Endothelial cell of umbilical vein (primary cell): ENCODE data around the gene ZNHIT3. TPM values are rescaled to one million over a fixed set of nuclear protein-coding genes. Genes with fewer than 3 reads are reported as not detected.
"Not testable (repeated sequence)": the region's sequence is repeated elsewhere in the genome, so short reads cannot be mapped to it uniquely, and the experiment has no call there.

Experiments used
- BruUV-seq: library from RNA; stranded (reverse); fragments of 400-500 nt; replicated peaks from 2 replicates; lab custom pipeline; 2021; lab: Mats Ljungman, UMichigan
- CTCF ChIA-PET: fragments of 300-600, 350-600 bp; sonication (Branson Sonifier 250); formaldehyde crosslinking; loops from one replicate; lab custom pipeline; 2021; ENCODE audit warnings: antibody characterized with exemption, inconsistent platforms; lab: Charles Lee
- POLR2A ChIA-PET: fragments of 300-600, 350-600 bp; sonication (Branson Sonifier 250); formaldehyde crosslinking; loops from one replicate; lab custom pipeline; 2021; ENCODE audit warnings: antibody characterized with exemption, inconsistent platforms; lab: Charles Lee
- DNase-seq: peaks from one replicate; pipeline ENCODE4 v3.0.0-alpha.2; 2011; ENCODE audit warnings: low read depth, low spot score
- FAIRE-seq: peaks from 2 replicates; lab custom pipeline; 2011; peaks lifted over from hg19 to GRCh38; lab: Jason Lieb, UNC
- H2AFZ ChIP-seq: 2 replicates; pipeline ENCODE4 v1.6.0; 2012; ENCODE audit warnings: low read depth, low read length, control low read depth, inconsistent platforms
- H3K27ac ChIP-seq: 2 replicates; pipeline ENCODE4 v1.5.1; 2011; ENCODE audit warnings: low read depth, mild to moderate bottlenecking, control low read depth, low read length, moderate library complexity; ENCODE audit not compliant: insufficient read depth
- H3K27me3 ChIP-seq, 2 experiments: 2 replicates each; pipeline versions ENCODE4 v1.6.0 to v1.6.1; 2011; ENCODE audit warnings: low read length in 2 of 2, mixed read lengths in 1 of 2; ENCODE audit not compliant: control insufficient read depth in 2 of 2, insufficient read depth in 2 of 2
- H3K36me3 ChIP-seq, 2 experiments: 2 replicates in 1 of 2; 3 replicates in 1 of 2; pipeline ENCODE4 v1.5.1; 2011; ENCODE audit warnings: low read length in 2 of 2, mild to moderate bottlenecking in 1 of 2, moderate library complexity in 1 of 2; ENCODE audit not compliant: control insufficient read depth in 2 of 2, insufficient read depth in 2 of 2; ENCODE audit errors: extremely low read depth in 1 of 2
- H3K4me1 ChIP-seq: 3 replicates; pipeline ENCODE4 v1.5.1; 2011; ENCODE audit warnings: mild to moderate bottlenecking, low read length; ENCODE audit not compliant: control insufficient read depth, insufficient read depth; ENCODE audit errors: extremely low read depth
- H3K4me2 ChIP-seq: 2 replicates; pipeline ENCODE4 v1.6.1; 2011; ENCODE audit warnings: low read length, control low read depth, mixed read lengths; ENCODE audit not compliant: insufficient read depth
- H3K4me3 ChIP-seq, 3 experiments: fragments of 200-600 bp in 1 of 3; sonication (generic), shearing (Covaris generic) in 1 of 3; replicated peaks in 1 of 3; 2 replicates each; pipeline ENCODE4 v1.5.1; 2011 to 2016; ENCODE audit warnings: control low read depth in 3 of 3, low read length in 3 of 3, mild to moderate bottlenecking in 2 of 3, inconsistent platforms in 1 of 3, low read depth in 1 of 3, moderate library complexity in 1 of 3; ENCODE audit not compliant: insufficient read depth in 1 of 3
- H3K79me2 ChIP-seq: 2 replicates; pipeline ENCODE4 v1.6.0; 2012; ENCODE audit warnings: low read length, inconsistent platforms; ENCODE audit not compliant: control insufficient read depth, insufficient read depth
- H3K9ac ChIP-seq: replicated peaks from 2 replicates; pipeline ENCODE3; 2011; ENCODE audit warnings: low read length, control low read depth; ENCODE audit not compliant: insufficient read depth; ENCODE audit errors: extremely low read depth
- H3K9me1 ChIP-seq: replicated peaks from 3 replicates; pipeline ENCODE4 v1.6.0; 2011; ENCODE audit warnings: mild to moderate bottlenecking, low read length; ENCODE audit not compliant: control insufficient read depth, insufficient read depth; ENCODE audit errors: extremely low read depth
- H3K9me3 ChIP-seq: replicated peaks from 2 replicates; pipeline ENCODE4 v1.5.1; 2012; ENCODE audit warnings: low read length, inconsistent platforms; ENCODE audit not compliant: control insufficient read depth, insufficient read depth
- H4K20me1 ChIP-seq: replicated peaks from 2 replicates; pipeline ENCODE3; 2011; ENCODE audit warnings: mild to moderate bottlenecking, low read length; ENCODE audit not compliant: control insufficient read depth, insufficient read depth; ENCODE audit errors: extremely low read depth
- CTCF ChIP-seq, 2 donors: IDR thresholded peaks; 1 replicate in 1 of 2; 2 replicates in 1 of 2; pipeline ENCODE4 v1.5.1; 2011; ENCODE audit warnings: low read length in 2 of 2, mild to moderate bottlenecking in 2 of 2, moderate library complexity in 2 of 2, control low read depth in 1 of 2, inconsistent platforms in 1 of 2, low read depth in 1 of 2; ENCODE audit not compliant: insufficient read depth in 1 of 2; ENCODE audit errors: extremely low read depth in 1 of 2
- EZH2 ChIP-seq: IDR thresholded peaks from 2 replicates; pipeline ENCODE4 v1.6.1; 2012; ENCODE audit warnings: borderline replicate concordance, low read depth, mild to moderate bottlenecking, moderate library complexity, low read length, inconsistent platforms; ENCODE audit not compliant: severe bottlenecking
- FOS ChIP-seq: IDR thresholded peaks from 2 replicates; pipeline ENCODE4 v1.6.1; 2011; ENCODE audit warnings: mild to moderate bottlenecking, low read length, moderate library complexity, borderline replicate concordance; ENCODE audit not compliant: insufficient read depth
- GATA2 ChIP-seq: IDR thresholded peaks from 2 replicates; pipeline ENCODE4 v1.7.0; 2011; ENCODE audit warnings: low read depth, mild to moderate bottlenecking, moderate library complexity, mixed read lengths, low read length; ENCODE audit not compliant: insufficient read length, insufficient read depth
- JUN ChIP-seq: IDR thresholded peaks from 2 replicates; pipeline ENCODE4 v1.6.1; 2011; ENCODE audit warnings: borderline replicate concordance, low read depth; ENCODE audit not compliant: insufficient read length, insufficient read depth
- MAX ChIP-seq: IDR thresholded peaks from 2 replicates; pipeline ENCODE4 v1.6.1; 2011; ENCODE audit not compliant: insufficient read depth, insufficient read length
- MYC ChIP-seq: IDR thresholded peaks from one replicate; pipeline ENCODE4 v1.6.1; 2011; ENCODE audit warnings: mild to moderate bottlenecking, low read depth, low read length
- POLR2AphosphoS5 ChIP-seq: IDR thresholded peaks from 2 replicates; pipeline ENCODE4 v1.6.1; 2012; ENCODE audit warnings: low read depth, mild to moderate bottlenecking, control low read depth, low read length, moderate library complexity; ENCODE audit not compliant: insufficient read depth
- dilution Hi-C: fragments of 300-500 bp; cut with MboI; formaldehyde crosslinking; loops from one replicate; pipeline ENCODE4 v1.15.0; 2019; ENCODE audit warnings: low sequenced_read_pairs; ENCODE audit not compliant: extremely low pct_ligation_motif_present
- intact Hi-C: fragments of 100-400 bp; cut with micrococcal nuclease; formaldehyde crosslinking; loops from one replicate; pipeline ENCODE4 v1.10.0; 2022
- polyA plus RNA-seq, 4 experiments: library from polyadenylated mRNA; depleted of rRNA in 3 of 4; stranded (reverse) in 3 of 4; unstranded in 1 of 4; fragments of >200 nt; gene quantifications; 2 replicates each; pipeline versions ENCODE4 v1.2.1 to v1.2.3, GENCODE V29; 2011 to 2012; ENCODE audit warnings: missing spikeins in 1 of 4
- total RNA-seq: library from RNA; stranded (reverse); gene quantifications from 2 replicates; pipeline ENCODE4 v1.2.3, GENCODE V29; 2021

The ZNHIT3 gene
- total and polyA plus RNA-seq, 2 donors (not counting 3 experiments of a cell fraction or from before 2014, with no cell fraction given): 34.0 to 66.9 TPM

- H3K4me1 ChIP-seq: no peaks in the 10 kb centered on the region
- BruUV-seq: no TSS peak
- H3K4me3 ChIP-seq: no peak overlapping the region
- ChIA-PET POLR2A (no interaction called here), CTCF (interaction anchor here (1.9 kb wide), 1 partner anchor 15 kb away, joined by 6 read pairs; no protein-coding TSS in a partner anchor)
- FAIRE-seq: no peak
- intact Hi-C loops: no loop called here
- dilution Hi-C loops: no loop called here
- no peaks in the 10 kb centered on the region for H3K9me3 ChIP-seq
- no peak for DNase-seq
- no peak overlapping the region for H2AFZ ChIP-seq
- peaks cover 6 to 21% of the 10 kb centered on the region in 2 experiments for H3K36me3 ChIP-seq
- H3K9me1 ChIP-seq: no peaks in the 10 kb centered on the region
- no peak for TF ChIP-seq MAX
- H3K4me2 ChIP-seq: no peak overlapping the region
- H3K79me2 ChIP-seq: no peaks in the 10 kb centered on the region
- no peaks in the 10 kb centered on the region for H4K20me1 ChIP-seq
- no peaks in the 10 kb centered on the region for H3K27me3 ChIP-seq
- H3K9ac ChIP-seq: no peak overlapping the region
- H3K27ac ChIP-seq: no peak overlapping the region
These were observed 20.4 kb downstream of the ZNHIT3 start for GRCh38 chr17:36506831-36507230.

- Histone ChIP-seq H3K27me3 (no peaks in the 10 kb centered on the region), H3K4me3 (no peak overlapping the region), H2AFZ (no peak overlapping the region), H3K9me1 (no peaks in the 10 kb centered on the region), H3K27ac (no peak overlapping the region), H3K9me3 (no peaks in the 10 kb centered on the region), H3K4me2 (no peak overlapping the region), H3K79me2 (no peaks in the 10 kb centered on the region), H3K9ac (no peak overlapping the region), H4K20me1 (no peaks in the 10 kb centered on the region), H3K4me1 (no peaks in the 10 kb centered on the region), H3K36me3 (peaks cover 6 to 21% of the 10 kb centered on the region in 2 experiments)
- dilution Hi-C loops (no loop called here), intact Hi-C loops (no loop called here)
- TF ChIP-seq MAX (no peak), GATA2 (no peak), POLR2AphosphoS5 (no peak), FOS (no peak), JUN (no peak), CTCF (IDR thresholded peaks at IDR 0.05; ENCODE audit: extremely low read depth in 1 of 2, insufficient read depth in 1 of 2, low read depth in 1 of 2, low read length in 2 of 2) (no peak), EZH2 (no peak), MYC (no peak)
- BruUV-seq: no TSS peak
- ChIA-PET CTCF (no interaction called here), POLR2A (no interaction called here)
- FAIRE-seq: no peak
- DNase-seq: no peak
These were observed 20.8 kb downstream of the ZNHIT3 start for GRCh38 chr17:36507266-36507665.

GRCh38 chr17:36508439-36508838 is 22.0 kb downstream of the ZNHIT3 start:
- H3K79me2 ChIP-seq, intact Hi-C loops: not testable (repeated sequence)

More at GRCh38 chr17:36508439-36508838, 22.0 kb downstream of the ZNHIT3 start:
- POLR2A ChIA-PET, BruUV-seq, H3K9me1 ChIP-seq, H4K20me1 ChIP-seq, H3K27me3 ChIP-seq, DNase-seq, H3K9ac ChIP-seq, H2AFZ ChIP-seq, H3K4me1 ChIP-seq, H3K9me3 ChIP-seq, FAIRE-seq, H3K27ac ChIP-seq, H3K4me3 ChIP-seq, dilution Hi-C loops, H3K4me2 ChIP-seq, CTCF ChIA-PET: not testable (repeated sequence)
- H3K36me3 ChIP-seq: peaks cover 6 to 28% of the 10 kb centered on the region in 2 experiments
